Rectal smooth muscle tissue (tissue), 1 donor: Measurements from ENCODE around the gene SURF4.

Experiments used
- H3K27ac ChIP-seq: one replicate; pipeline ENCODE4 v1.7.0; 2013; ENCODE audit warnings: low read depth, low read length, inconsistent platforms
- H3K27me3 ChIP-seq: one replicate; pipeline ENCODE4 v1.7.0; 2013; ENCODE audit warnings: low read length; ENCODE audit not compliant: control insufficient read depth, insufficient read depth
- H3K36me3 ChIP-seq: one replicate; pipeline ENCODE4 v1.7.0; 2013; ENCODE audit warnings: low read length; ENCODE audit not compliant: control insufficient read depth, insufficient read depth
- H3K4me1 ChIP-seq: one replicate; pipeline ENCODE4 v1.7.0; 2013; ENCODE audit warnings: low read length; ENCODE audit not compliant: control insufficient read depth, insufficient read depth
- H3K4me3 ChIP-seq: one replicate; pipeline ENCODE4 v1.7.0; 2013; ENCODE audit warnings: low read length
- H3K9ac ChIP-seq: one replicate; pipeline ENCODE4 v1.7.0; 2013; ENCODE audit warnings: low read length

The SURF4 gene

DNA sequence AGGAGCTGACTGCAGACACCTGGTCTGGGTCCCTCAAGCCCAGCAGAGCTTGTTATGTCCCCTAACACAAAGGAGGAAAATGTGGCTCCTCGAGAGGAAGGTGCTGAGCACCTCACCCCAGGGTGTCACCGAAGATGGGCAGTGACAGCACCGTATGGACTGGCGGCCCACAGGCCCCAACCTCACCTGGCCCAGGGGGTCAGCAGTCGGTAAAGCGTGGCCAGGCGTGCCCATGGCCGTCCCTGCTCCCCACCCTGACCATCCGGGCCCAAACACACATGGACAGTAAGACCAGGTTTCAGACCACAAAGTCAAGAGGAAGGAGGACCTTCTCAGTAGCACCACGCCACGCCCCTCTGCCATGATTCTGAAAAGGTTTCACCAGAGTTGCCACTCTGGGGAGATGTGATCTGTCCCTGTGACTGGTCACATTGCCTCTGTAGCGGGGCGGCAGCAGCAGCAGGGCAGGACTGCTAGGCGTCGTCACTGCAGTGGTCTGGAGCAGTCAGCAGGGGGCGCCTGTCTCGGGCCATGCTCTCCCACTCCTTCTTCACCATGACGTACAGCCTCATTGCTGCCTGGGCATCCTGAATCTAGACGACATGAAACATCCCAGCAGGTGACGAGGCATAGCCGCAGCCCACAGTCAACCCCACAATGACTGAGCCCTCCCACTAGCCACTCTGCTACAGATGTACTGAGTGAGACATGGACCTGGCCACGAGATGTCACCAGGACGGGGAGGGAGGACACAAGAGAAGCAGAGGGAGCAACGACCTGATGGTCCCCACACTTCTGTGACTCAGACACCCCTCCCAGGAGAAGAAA, 30.8 kb upstream of the SURF4 start:
- Histone ChIP-seq H3K9ac (no peak overlapping the region), H3K36me3 (peaks cover 24% of the 10 kb centered on the region), H3K27me3 (no peaks in the 10 kb centered on the region), H3K4me3 (no peak overlapping the region), H3K4me1 (no peaks in the 10 kb centered on the region), H3K27ac (no peak overlapping the region)

DNA sequence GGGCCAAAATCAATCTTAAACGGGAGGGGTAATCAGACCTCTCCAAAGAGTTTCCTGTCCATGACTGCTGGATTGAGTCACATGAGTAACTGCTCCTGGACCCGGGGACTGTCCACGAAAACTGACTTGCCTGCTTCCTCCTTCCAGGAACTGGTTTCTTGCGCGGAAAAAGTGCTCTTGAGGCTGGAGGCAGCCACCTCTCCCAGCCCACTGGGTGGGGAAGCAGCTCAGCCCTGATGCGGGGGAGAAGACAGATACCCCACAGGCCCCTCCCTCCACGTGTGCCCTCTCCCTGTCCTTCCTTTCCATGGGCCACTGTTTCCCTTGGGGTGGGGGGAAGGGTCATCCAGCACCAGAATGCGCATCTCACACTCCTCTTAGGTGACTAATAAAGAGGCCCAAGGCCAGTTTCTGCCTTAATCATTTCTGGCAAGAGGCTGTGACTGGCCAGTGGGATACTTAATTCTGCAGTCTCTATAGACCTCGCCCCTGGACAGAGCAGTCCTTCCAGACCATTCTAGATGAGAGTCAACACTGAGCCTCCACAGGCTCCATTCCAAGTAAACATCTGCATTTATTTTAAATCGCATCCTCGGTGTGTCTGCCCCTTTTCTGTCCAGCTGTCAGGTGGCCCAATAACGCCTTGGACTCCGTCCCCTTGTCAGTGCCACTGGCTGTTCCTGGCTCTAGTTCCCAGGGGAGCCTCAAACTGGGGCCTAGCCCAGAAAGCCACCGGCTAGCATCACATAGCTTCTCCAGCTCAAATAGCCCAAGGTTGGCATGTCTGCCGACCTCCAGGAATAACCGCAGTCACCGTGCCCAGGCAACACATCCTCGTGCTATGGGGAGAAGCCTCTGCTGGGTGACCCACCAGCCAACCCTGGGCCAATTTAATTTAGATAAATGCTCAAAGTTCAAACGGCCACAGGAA, 29.9 kb upstream of the SURF4 start:
- Histone ChIP-seq H3K36me3 (peaks cover 21% of the 10 kb centered on the region), H3K9ac (no peak overlapping the region), H3K4me3 (no peak overlapping the region), H3K27ac (no peak overlapping the region), H3K4me1 (no peaks in the 10 kb centered on the region), H3K27me3 (no peaks in the 10 kb centered on the region)

DNA sequence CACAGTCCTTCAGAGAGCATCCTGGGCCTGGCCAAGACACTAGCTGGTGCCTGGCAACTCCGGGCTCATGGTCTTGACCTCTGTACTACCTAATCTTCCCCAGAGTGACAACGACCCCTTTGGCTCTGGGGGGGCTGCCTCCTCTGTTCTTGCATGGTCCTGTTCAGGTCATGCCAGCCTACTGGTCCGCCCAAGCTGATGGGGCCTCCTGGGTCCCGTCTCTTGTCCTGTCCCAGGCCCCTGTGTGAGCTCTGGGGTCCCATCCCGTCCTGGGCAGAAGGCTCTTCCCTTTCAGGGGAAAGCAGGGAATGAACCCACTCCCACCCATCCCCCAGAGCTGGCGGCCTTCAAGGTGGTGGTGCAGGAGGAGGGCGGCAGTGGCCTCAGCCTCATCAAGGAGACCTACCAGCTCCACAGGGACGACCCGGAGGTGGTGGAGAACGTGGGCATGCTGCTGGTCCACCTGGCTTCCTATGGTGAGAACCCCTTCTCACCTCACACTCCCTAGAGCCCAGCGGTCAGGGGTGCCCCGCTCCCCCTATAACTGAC, 28.7 kb upstream of the SURF4 start:
- Histone ChIP-seq H3K9ac (no peak overlapping the region), H3K36me3 (peaks cover 12% of the 10 kb centered on the region), H3K27me3 (no peaks in the 10 kb centered on the region), H3K4me3 (no peak overlapping the region), H3K27ac (no peak overlapping the region), H3K4me1 (no peaks in the 10 kb centered on the region)

DNA sequence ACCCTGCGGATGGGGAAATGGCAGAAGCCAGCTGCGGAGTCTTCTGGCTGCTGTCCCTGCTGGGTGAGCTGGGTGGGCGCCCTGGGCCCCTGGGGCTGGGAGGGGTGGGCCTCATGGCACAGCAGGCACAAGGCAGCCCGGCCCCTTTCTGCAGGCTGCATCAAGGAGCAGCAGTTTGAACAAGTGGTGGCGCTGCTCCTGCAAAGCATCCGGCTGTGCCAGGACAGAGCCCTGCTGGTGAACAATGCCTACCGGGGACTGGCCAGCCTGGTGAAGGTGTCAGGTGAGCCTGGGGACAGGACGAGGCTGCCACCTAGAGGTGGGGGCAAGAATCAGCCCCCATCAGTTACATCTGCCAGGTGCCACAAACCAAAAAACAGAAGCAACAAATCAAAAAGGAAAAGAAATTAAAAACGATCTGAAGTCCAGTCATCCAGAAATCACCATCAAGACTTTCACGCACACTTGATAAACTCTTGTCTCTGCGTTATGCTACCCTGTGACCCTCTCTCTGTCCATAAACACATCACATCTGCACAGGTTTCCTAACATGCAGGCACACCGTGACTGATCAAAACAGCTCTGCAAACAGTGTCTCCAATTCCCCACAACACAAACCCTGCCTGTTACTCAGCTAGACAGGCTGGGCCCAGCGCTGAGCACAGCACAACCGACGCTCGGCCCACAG, 28.1 kb upstream of the SURF4 start:
- Histone ChIP-seq H3K27ac (no peak overlapping the region), H3K4me1 (no peaks in the 10 kb centered on the region), H3K4me3 (no peak overlapping the region), H3K9ac (no peak overlapping the region), H3K36me3 (peaks cover 12% of the 10 kb centered on the region), H3K27me3 (no peaks in the 10 kb centered on the region)

DNA sequence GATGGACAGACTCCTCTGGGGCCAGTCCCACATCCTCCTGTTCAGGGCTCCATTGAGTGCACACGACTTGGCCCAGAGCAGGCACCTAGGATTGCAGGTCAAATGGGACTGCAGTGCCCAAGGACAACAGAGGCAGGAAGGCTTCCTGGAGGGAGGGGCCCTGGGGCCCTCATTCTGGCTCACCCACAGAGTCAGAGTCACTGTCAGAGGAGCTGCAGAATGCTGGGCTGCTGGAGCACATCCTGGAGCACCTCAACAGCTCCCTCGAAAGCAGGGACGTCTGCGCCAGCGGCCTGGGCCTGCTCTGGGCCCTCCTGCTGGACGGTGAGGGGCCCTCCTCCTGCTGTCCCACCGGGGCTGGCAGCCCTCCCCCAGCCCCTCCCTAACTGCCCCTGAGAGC, 26.8 kb upstream of the SURF4 start:
- no peak overlapping the region for H3K9ac ChIP-seq
- H3K36me3 ChIP-seq = peaks cover 8% of the 10 kb centered on the region
- no peaks in the 10 kb centered on the region for H3K27me3 ChIP-seq
- no peaks in the 10 kb centered on the region for H3K4me1 ChIP-seq
- no peak overlapping the region for H3K27ac ChIP-seq
- H3K4me3 ChIP-seq = no peak overlapping the region

DNA sequence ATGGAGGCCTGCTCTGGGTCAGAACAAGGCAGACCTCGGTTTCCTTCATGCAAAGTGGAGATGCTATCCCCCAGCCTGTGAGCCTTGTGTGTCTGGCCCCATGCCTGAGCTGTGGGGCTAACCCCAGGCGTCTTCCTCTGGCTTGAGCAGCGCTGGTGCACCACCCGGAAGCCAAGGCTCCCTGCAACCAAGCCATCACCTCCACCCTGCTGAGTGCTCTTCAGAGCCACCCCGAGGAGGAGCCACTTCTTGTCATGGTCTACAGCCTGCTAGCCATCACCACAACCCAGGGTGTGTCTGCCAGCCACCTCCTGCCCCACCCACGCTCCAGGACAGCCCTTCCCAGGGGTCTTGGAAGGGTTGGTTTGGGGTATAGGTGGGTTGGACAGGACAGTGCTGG, 25.7 kb upstream of the SURF4 start:
- Histone ChIP-seq H3K9ac (no peak overlapping the region), H3K27ac (no peak overlapping the region), H3K4me3 (no peak overlapping the region), H3K4me1 (no peaks in the 10 kb centered on the region), H3K36me3 (peaks cover 7% of the 10 kb centered on the region), H3K27me3 (no peaks in the 10 kb centered on the region)

DNA sequence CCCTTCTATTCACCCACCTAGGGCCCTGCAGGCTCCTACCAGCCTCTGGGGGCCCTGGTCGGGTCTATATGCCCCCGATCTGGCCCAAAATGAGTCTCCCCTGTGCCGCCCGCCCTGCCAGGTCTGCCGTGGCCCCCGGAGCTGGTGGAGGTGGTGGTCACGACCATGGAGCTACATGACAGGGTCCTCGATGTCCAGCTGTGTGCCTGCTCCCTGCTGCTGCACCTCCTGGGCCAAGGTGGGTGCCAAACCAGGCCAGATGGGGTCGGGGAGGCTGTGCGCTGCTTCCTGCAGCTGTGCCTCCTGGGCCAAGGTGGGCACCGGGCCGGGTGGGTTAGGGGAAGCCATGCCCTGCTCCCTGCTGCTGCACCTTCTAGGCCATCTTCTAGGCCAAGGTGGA, 24.4 kb upstream of the SURF4 start:
- no peak overlapping the region for H3K4me3 ChIP-seq
- no peaks in the 10 kb centered on the region for H3K4me1 ChIP-seq
- no peak overlapping the region for H3K27ac ChIP-seq
- H3K36me3 ChIP-seq = no peaks in the 10 kb centered on the region
- H3K9ac ChIP-seq = no peak overlapping the region
- H3K27me3 ChIP-seq = peaks cover 1% of the 10 kb centered on the region

DNA sequence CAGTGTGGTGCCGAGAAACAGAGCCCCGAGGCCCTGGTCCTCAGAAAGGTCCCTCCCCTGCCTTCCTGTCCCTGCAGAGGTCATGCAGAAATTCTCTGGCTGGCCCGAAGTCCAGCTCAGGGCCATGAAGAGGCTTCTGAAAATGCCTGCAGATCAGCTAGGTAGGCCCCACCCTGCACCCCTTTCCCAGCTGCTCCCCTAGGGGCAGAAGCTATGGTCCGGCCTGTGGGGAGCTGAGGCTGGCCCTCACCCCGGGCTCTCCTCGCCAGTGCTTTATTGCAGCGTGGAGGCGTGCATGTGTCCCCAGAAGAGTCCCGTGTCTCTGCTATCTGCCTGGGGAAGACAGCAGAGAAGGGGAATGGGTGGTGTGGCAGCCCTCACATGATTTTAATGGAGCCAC, 22.0 kb upstream of the SURF4 start:
- Histone ChIP-seq H3K27ac (no peak overlapping the region), H3K27me3 (peaks cover 2% of the 10 kb centered on the region), H3K36me3 (no peaks in the 10 kb centered on the region), H3K4me3 (no peak overlapping the region), H3K4me1 (no peaks in the 10 kb centered on the region), H3K9ac (no peak overlapping the region)

DNA sequence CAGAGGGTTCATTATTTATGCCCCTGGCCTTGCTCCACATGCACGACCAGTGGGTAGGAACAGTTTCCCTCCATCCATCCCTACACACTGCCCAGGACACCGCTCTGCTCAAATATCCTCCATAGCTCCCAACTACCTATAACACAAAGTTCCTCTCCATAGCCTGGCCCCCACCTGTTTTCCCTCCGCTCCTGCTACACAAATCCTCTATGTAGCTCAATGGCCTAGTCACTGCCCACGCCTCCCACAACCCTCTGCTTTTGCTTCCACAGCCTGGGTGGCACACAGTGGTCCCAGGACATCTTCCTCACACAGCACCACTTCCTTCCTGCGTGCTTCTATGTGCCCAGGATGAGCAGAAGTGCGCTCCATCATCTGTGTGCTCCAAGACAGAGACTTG, 21.5 kb upstream of the SURF4 start:
- no peak overlapping the region for H3K4me3 ChIP-seq
- H3K36me3 ChIP-seq = no peaks in the 10 kb centered on the region
- H3K9ac ChIP-seq = no peak overlapping the region
- H3K4me1 ChIP-seq = no peaks in the 10 kb centered on the region
- peaks cover 2% of the 10 kb centered on the region for H3K27me3 ChIP-seq
- no peak overlapping the region for H3K27ac ChIP-seq

DNA sequence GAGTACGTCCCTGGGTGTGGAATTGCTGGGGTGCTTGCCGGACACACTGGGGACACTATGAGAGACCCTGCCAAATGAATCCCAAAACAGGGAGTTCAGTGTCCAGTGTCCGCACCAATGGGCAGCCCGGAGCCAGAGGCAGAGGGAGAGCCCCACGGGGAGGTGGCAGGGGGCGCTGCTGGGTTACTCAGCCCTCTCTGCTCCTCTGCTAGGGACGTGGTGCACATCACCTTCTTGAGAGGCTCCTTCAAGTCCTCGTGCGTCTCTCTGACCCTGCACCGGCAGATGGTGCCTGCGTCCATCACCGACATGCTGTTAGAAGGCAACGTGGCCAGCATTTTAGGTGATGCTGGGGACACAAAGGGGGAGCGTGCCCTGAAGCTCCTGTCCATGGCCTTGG, 21.1 kb upstream of the SURF4 start:
- H3K27me3 ChIP-seq = peaks cover 2% of the 10 kb centered on the region
- no peak overlapping the region for H3K4me3 ChIP-seq
- no peak overlapping the region for H3K27ac ChIP-seq
- no peaks in the 10 kb centered on the region for H3K4me1 ChIP-seq
- no peak overlapping the region for H3K9ac ChIP-seq
- H3K36me3 ChIP-seq = no peaks in the 10 kb centered on the region

DNA sequence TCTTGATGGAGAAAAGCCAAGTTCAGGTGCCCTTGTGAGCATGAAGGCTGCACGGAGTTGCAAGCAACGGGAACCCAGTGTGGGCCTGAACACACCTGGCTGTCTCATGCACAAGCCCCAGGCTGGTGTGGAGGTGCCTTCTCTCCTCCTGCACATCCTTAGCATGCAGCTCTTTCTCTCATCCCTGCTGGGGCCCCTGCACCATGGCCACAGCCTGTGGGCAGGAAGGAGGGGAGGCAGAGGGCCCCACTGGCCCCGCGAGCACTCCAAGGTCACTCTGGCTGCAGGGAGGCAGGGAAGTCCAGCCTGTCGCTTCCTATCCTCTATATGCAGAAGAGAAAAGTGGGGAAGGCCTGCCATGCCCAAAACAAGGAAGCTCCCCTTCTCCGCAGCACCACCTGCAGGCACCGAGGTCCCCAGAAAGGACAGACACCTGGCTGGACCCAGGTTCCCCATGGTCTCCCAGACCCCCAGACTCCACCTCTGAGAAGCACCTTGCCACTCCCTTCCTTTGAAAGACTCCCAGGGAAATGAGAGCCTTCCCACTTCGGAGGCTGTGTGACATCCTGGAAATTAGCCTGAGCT, 18.9 kb upstream of the SURF4 start:
- no peak overlapping the region for H3K27ac ChIP-seq
- H3K36me3 ChIP-seq = no peaks in the 10 kb centered on the region
- peaks cover 2% of the 10 kb centered on the region for H3K27me3 ChIP-seq
- H3K4me1 ChIP-seq = no peaks in the 10 kb centered on the region
- H3K9ac ChIP-seq = no peak overlapping the region
- H3K4me3 ChIP-seq = no peak overlapping the region

DNA sequence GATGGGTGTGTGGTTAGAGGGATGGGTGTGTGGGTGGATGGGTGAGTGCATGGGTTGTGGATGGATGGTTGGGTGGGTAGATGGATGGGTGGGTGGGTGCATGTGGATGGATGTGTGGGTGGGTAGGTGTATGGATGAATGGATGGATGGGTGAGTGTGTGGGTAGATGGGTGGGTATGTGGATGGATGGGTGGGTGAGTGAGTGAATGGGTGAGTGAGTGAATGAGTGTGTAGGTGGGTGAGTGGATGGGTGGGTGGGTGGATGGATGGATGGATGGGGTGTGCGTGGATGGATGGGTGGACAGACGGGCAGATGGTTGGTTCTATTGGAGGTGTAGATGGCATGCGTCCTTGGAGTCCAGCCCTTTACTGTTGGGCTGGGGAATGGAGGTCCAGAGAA, 17.5 kb upstream of the SURF4 start:
- H3K27ac ChIP-seq = no peak overlapping the region
- H3K4me1 ChIP-seq = no peaks in the 10 kb centered on the region
- H3K9ac ChIP-seq = no peak overlapping the region
- no peaks in the 10 kb centered on the region for H3K36me3 ChIP-seq
- peaks cover 2% of the 10 kb centered on the region for H3K27me3 ChIP-seq
- H3K4me3 ChIP-seq = no peak overlapping the region
